Liver (tissue), 9 donors: Measurements from ENCODE around the gene SHOC1. TPM values are rescaled to one million over a fixed set of nuclear protein-coding genes. Genes with fewer than 3 reads are reported as not detected.
"Not testable (repeated sequence)": the region's sequence is repeated elsewhere in the genome, so short reads cannot be mapped to it uniquely, and the experiment has no call there.

Experiments
- DNase-seq: peaks from one replicate; pipeline ENCODE4 v3.0.0-alpha.2; 2017; ENCODE audit warnings: low spot score
- H3K27ac ChIP-seq, 2 donors: one replicate each; pipeline ENCODE4 v1.7.0; 2013; ENCODE audit warnings: inconsistent platforms in 2 of 2, low read length in 2 of 2, control low read depth in 1 of 2, low read depth in 1 of 2, mild to moderate bottlenecking in 1 of 2
- H3K27me3 ChIP-seq, 4 donors: one replicate each; pipeline versions ENCODE4 v1.6.1 to v1.7.0; 2013; ENCODE audit warnings: low read length in 3 of 4, inconsistent platforms in 1 of 4, mild to moderate bottlenecking in 1 of 4, moderate library complexity in 1 of 4; ENCODE audit not compliant: control insufficient read depth in 4 of 4, insufficient read depth in 4 of 4
- H3K36me3 ChIP-seq, 4 donors: one replicate each; pipeline versions ENCODE4 v1.6.1 to v1.7.0; 2013; ENCODE audit warnings: low read length in 3 of 4, mild to moderate bottlenecking in 3 of 4, low read depth in 1 of 4, moderate library complexity in 1 of 4; ENCODE audit not compliant: control insufficient read depth in 4 of 4, insufficient read depth in 3 of 4
- H3K4me1 ChIP-seq, 4 donors: one replicate each; pipeline versions ENCODE4 v1.6.1 to v1.7.0; 2013; ENCODE audit warnings: low read length in 3 of 4, mild to moderate bottlenecking in 3 of 4, moderate library complexity in 1 of 4; ENCODE audit not compliant: control insufficient read depth in 4 of 4, insufficient read depth in 4 of 4
- H3K4me3 ChIP-seq, 3 donors: one replicate each; pipeline versions ENCODE4 v1.6.1 to v1.7.0; 2013; ENCODE audit warnings: low read length in 3 of 3, control low read depth in 1 of 3, low read depth in 1 of 3, mild to moderate bottlenecking in 1 of 3
- H3K9ac ChIP-seq, 2 donors: one replicate each; pipeline ENCODE4 v1.7.0; 2013; ENCODE audit warnings: low read length in 2 of 2, mild to moderate bottlenecking in 2 of 2, moderate library complexity in 2 of 2, control low read depth in 1 of 2, low read depth in 1 of 2
- H3K9me3 ChIP-seq, 4 donors: one replicate each; pipeline versions ENCODE4 v1.6.1 to v1.7.0; 2013; ENCODE audit warnings: low read length in 3 of 4; ENCODE audit not compliant: control insufficient read depth in 4 of 4
- EGR1 ChIP-seq, 2 donors: IDR thresholded peaks; 2 replicates each; pipeline ENCODE4 v1.6.1; 2016 to 2018; ENCODE audit warnings: antibody characterized with exemption in 2 of 2, low read depth in 2 of 2
- FOXA1 ChIP-seq: IDR thresholded peaks from 2 replicates; pipeline ENCODE4 v1.6.1; 2016; ENCODE audit warnings: antibody characterized with exemption
- FOXA2 ChIP-seq: IDR thresholded peaks from 2 replicates; pipeline ENCODE4 v1.6.1; 2016; ENCODE audit warnings: antibody characterized with exemption
- GABPA ChIP-seq, 2 donors: IDR thresholded peaks in 1 of 2; conservative IDR thresholded peaks in 1 of 2; 2 replicates each; pipeline ENCODE4 v1.6.1; 2016; ENCODE audit warnings: antibody characterized with exemption in 2 of 2, mild to moderate bottlenecking in 1 of 2, moderate library complexity in 1 of 2
- HNF4A ChIP-seq, 2 donors: conservative IDR thresholded peaks; 2 replicates each; pipeline ENCODE4 v1.6.1; 2016; ENCODE audit warnings: antibody characterized with exemption in 2 of 2, mild to moderate bottlenecking in 2 of 2
- HNF4G ChIP-seq: IDR thresholded peaks from 2 replicates; pipeline ENCODE4 v1.6.1; 2016; ENCODE audit warnings: antibody characterized with exemption
- JUND ChIP-seq, 2 donors: IDR thresholded peaks; 2 replicates each; pipeline ENCODE4 v1.6.1; 2016; ENCODE audit warnings: antibody characterized with exemption in 2 of 2
- NR2F2 ChIP-seq: IDR thresholded peaks from 2 replicates; pipeline ENCODE4 v1.6.1; 2016; ENCODE audit warnings: antibody characterized with exemption
- RAD21 ChIP-seq, 2 donors: IDR thresholded peaks; 2 replicates each; pipeline ENCODE4 v1.6.1; 2016; ENCODE audit warnings: antibody characterized with exemption in 2 of 2, mild to moderate bottlenecking in 2 of 2
- SP1 ChIP-seq: IDR thresholded peaks from 2 replicates; pipeline ENCODE4 v1.6.1; 2018; ENCODE audit warnings: antibody characterized with exemption, mild to moderate bottlenecking
- TAF1 ChIP-seq: conservative IDR thresholded peaks from 2 replicates; pipeline ENCODE4 v1.6.1; 2016; ENCODE audit warnings: antibody characterized with exemption, mild to moderate bottlenecking
- YY1 ChIP-seq: IDR thresholded peaks from 2 replicates; pipeline ENCODE4 v1.6.1; 2016; ENCODE audit warnings: antibody characterized with exemption, mild to moderate bottlenecking
- WGBS: extraction: QIAGEN DNeasy Blood & Tissue Kit; methylation state at CpG from one replicate; pipeline ENCODE4 v1.1.7; 2013; 5-methylcytosine and 5-hydroxymethylcytosine counted together
- polyA plus RNA-seq, 2 donors: library from polyadenylated mRNA; stranded (reverse) in 1 of 2; unstranded in 1 of 2; fragments of 200-250 nt in 1 of 2; fragments of >200 nt in 1 of 2; fragmentation: Nextera tagmentation in 1 of 2; extraction: Ambion mirVana in 1 of 2; gene quantifications; one replicate each; pipeline versions ENCODE4 v1.2.1 to v1.2.3, GENCODE V29; 2013 to 2015
- total RNA-seq, 2 donors: library from RNA; depleted of rRNA; stranded (reverse); fragments of >200 nt; gene quantifications; one replicate each; pipeline ENCODE4 v1.2.3, GENCODE V29; 2014
- TF ChIP-seq, protein P1 (sequence below): IDR thresholded peaks from 2 replicates; pipeline ENCODE4 v1.6.1; 2016; ENCODE audit warnings: antibody characterized with exemption
- TF ChIP-seq, protein P2 (sequence below): IDR thresholded peaks from 2 replicates; pipeline ENCODE4 v1.6.1; 2016; ENCODE audit warnings: antibody characterized with exemption
- TF ChIP-seq, protein P3 (sequence below): fragments of 150-350 bp; IDR thresholded peaks from 2 replicates; pipeline ENCODE4 v1.5.1; 2017; ENCODE audit warnings: improper control_type of control experiment, low read depth, low read length; ENCODE audit not compliant: missing input control
- TF ChIP-seq, protein P4 (sequence below): IDR thresholded peaks from 2 replicates; pipeline ENCODE4 v1.6.1; 2016; ENCODE audit warnings: antibody characterized with exemption
- TF ChIP-seq, protein P5 (sequence below): IDR thresholded peaks from 2 replicates; pipeline ENCODE4 v1.6.1; 2016; ENCODE audit warnings: antibody characterized with exemption, mild to moderate bottlenecking
- donor health status: healthy.
- donor health status: healthy.
- donor health status: healthy.
- donor health status: healthy.
- donor health status: healthy.

Gene SHOC1
- total and polyA plus RNA-seq, 4 donors, result 0.13 TPM; not detected in 3

DNA sequence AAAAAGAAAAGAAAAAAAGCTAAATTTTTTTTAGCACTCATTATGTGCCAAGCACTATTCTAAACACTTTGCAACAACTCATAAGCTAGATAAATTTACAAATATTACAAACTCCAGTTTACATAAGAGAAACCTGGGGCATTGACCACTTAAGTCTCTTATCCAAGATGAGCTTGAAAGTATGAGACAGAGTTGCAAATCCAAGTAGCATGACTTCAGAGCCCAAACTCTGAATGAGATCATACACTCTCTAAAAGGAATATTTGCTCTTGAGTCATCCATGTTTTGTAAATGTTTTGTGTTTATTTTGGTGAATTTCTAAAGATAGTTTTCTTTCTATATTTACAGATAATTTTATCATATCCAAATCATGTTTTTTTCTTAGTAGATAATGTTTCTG is 4.0 kb upstream of the SHOC1 start (continued):
- TF ChIP-seq GABPA (IDR thresholded peaks at IDR 0.05 in 1 of 2, conservative IDR thresholded peaks at IDR 0.05 in 1 of 2) (no peak), FOXA2 (no peak), HNF4G (no peak), RAD21 (IDR thresholded peaks at IDR 0.05) (no peak), FOXA1 (no peak), JUND (IDR thresholded peaks at IDR 0.05) (no peak), TAF1 (no peak)
- TF ChIP-seq, protein P1, sequence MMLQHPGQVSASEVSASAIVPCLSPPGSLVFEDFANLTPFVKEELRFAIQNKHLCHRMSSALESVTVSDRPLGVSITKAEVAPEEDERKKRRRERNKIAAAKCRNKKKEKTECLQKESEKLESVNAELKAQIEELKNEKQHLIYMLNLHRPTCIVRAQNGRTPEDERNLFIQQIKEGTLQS, result no peak

DNA sequence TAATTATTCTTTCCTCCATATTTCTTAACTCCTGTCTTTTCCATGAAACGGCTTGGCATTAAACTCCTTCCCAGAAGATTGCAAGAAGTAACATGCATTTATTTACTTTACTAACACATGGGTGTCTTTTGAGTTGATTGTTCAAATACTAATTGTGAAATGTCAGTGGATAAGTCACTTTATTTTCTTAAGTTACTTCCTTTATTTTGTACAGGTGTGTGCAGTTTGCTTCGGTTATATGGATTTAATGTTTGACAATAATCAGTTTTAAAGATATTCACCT is 761 bp upstream of the SHOC1 start:
- TF ChIP-seq, protein P2, sequence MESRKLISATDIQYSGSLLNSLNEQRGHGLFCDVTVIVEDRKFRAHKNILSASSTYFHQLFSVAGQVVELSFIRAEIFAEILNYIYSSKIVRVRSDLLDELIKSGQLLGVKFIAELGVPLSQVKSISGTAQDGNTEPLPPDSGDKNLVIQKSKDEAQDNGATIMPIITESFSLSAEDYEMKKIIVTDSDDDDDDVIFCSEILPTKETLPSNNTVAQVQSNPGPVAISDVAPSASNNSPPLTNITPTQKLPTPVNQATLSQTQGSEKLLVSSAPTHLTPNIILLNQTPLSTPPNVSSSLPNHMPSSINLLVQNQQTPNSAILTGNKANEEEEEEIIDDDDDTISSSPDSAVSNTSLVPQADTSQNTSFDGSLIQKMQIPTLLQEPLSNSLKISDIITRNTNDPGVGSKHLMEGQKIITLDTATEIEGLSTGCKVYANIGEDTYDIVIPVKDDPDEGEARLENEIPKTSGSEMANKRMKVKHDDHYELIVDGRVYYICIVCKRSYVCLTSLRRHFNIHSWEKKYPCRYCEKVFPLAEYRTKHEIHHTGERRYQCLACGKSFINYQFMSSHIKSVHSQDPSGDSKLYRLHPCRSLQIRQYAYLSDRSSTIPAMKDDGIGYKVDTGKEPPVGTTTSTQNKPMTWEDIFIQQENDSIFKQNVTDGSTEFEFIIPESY, result no peak
- TF ChIP-seq HNF4A (conservative IDR thresholded peaks at IDR 0.05), result no peak
- no peak for TF ChIP-seq FOXA1
- TF ChIP-seq, protein P3, sequence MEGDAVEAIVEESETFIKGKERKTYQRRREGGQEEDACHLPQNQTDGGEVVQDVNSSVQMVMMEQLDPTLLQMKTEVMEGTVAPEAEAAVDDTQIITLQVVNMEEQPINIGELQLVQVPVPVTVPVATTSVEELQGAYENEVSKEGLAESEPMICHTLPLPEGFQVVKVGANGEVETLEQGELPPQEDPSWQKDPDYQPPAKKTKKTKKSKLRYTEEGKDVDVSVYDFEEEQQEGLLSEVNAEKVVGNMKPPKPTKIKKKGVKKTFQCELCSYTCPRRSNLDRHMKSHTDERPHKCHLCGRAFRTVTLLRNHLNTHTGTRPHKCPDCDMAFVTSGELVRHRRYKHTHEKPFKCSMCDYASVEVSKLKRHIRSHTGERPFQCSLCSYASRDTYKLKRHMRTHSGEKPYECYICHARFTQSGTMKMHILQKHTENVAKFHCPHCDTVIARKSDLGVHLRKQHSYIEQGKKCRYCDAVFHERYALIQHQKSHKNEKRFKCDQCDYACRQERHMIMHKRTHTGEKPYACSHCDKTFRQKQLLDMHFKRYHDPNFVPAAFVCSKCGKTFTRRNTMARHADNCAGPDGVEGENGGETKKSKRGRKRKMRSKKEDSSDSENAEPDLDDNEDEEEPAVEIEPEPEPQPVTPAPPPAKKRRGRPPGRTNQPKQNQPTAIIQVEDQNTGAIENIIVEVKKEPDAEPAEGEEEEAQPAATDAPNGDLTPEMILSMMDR, result no peak
- TF ChIP-seq JUND (IDR thresholded peaks at IDR 0.05), result no peak
- TF ChIP-seq EGR1 (IDR thresholded peaks at IDR 0.05; ENCODE audit: low read depth in 2 of 2), result no peak
- no peak for TF ChIP-seq NR2F2
- no peak for TF ChIP-seq TAF1
- no peak for TF ChIP-seq FOXA2
- TF ChIP-seq HNF4G, result no peak
- TF ChIP-seq, protein P4, sequence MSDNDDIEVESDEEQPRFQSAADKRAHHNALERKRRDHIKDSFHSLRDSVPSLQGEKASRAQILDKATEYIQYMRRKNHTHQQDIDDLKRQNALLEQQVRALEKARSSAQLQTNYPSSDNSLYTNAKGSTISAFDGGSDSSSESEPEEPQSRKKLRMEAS, result no peak
- no peak for TF ChIP-seq SP1
- TF ChIP-seq RAD21 (IDR thresholded peaks at IDR 0.05), result no peak
- TF ChIP-seq, protein P1, result no peak
- TF ChIP-seq, protein P5, sequence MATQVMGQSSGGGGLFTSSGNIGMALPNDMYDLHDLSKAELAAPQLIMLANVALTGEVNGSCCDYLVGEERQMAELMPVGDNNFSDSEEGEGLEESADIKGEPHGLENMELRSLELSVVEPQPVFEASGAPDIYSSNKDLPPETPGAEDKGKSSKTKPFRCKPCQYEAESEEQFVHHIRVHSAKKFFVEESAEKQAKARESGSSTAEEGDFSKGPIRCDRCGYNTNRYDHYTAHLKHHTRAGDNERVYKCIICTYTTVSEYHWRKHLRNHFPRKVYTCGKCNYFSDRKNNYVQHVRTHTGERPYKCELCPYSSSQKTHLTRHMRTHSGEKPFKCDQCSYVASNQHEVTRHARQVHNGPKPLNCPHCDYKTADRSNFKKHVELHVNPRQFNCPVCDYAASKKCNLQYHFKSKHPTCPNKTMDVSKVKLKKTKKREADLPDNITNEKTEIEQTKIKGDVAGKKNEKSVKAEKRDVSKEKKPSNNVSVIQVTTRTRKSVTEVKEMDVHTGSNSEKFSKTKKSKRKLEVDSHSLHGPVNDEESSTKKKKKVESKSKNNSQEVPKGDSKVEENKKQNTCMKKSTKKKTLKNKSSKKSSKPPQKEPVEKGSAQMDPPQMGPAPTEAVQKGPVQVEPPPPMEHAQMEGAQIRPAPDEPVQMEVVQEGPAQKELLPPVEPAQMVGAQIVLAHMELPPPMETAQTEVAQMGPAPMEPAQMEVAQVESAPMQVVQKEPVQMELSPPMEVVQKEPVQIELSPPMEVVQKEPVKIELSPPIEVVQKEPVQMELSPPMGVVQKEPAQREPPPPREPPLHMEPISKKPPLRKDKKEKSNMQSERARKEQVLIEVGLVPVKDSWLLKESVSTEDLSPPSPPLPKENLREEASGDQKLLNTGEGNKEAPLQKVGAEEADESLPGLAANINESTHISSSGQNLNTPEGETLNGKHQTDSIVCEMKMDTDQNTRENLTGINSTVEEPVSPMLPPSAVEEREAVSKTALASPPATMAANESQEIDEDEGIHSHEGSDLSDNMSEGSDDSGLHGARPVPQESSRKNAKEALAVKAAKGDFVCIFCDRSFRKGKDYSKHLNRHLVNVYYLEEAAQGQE, result no peak
- no peak for TF ChIP-seq YY1
- Histone ChIP-seq H3K27me3 (no peaks in the 10 kb centered on the region), H3K27ac (no peak overlapping the region), H3K4me3 (no peak overlapping the region), H3K9ac (no peak overlapping the region), H3K36me3 (no peaks in the 10 kb centered on the region), H3K9me3 (no peaks in the 10 kb centered on the region), H3K4me1 (no peaks in the 10 kb centered on the region)
- WGBS, result 93% methylated on average over 2 of the region's 2 CpGs
- no peak for DNase-seq

DNA sequence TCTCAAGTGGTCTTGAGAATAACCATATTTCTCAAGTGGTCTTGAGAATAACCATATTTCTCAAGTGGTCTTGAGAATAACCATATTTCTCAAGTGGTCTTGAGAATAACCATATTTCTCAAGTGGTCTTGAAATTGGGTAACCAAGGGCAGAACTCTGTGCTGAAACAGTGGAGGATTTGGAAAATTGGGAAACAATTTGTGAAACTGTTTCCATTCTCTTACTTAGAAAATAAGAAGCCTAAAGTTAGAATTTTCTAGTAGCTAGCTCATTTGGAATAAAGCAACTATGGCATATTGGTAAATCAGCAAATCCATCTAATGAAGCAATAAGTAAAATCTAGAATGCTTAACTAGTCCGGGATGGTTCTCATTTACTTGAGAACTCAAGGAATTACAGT is 2.9 kb downstream of the SHOC1 start:
- not testable (repeated sequence) for H3K9me3 ChIP-seq, H3K27me3 ChIP-seq, DNase-seq, H3K27ac ChIP-seq, H3K4me1 ChIP-seq, H3K4me3 ChIP-seq, H3K36me3 ChIP-seq, H3K9ac ChIP-seq
- 97% methylated on average over 1 of the region's 1 CpG for WGBS
